COLO668 (cell line): ENCODE data around the gene EGFR.
"Not testable (repeated sequence)": the region's sequence is repeated elsewhere in the genome, so short reads cannot be mapped to it uniquely, and the experiment has no call there.

ENCODE experiments used
- DNase-seq: peaks from one replicate; lab custom pipeline; 2025; ENCODE audit not compliant: unreplicated experiment; lab: John Stamatoyannopoulos, UW

Gene EGFR

DNA sequence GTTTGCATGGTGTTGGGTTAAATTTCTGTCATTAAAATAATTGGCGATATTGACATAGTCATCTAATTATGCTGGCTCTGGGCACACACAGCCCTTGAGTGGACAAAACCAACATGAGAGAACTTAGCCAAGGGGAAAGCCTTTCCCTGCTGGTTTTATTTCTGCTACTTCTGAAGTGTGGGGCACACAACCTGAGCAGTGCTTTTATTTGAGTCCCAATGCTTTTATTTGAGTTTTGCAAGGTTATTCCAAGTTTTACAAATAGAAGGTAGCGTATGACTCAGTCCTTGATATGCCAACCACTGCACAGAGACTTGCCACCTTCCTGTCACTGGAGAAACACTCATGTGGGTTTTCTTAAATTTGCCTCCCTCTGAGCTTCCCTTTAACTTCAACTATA, 145.7 kb downstream of the EGFR start:
- no peak for DNase-seq

DNA sequence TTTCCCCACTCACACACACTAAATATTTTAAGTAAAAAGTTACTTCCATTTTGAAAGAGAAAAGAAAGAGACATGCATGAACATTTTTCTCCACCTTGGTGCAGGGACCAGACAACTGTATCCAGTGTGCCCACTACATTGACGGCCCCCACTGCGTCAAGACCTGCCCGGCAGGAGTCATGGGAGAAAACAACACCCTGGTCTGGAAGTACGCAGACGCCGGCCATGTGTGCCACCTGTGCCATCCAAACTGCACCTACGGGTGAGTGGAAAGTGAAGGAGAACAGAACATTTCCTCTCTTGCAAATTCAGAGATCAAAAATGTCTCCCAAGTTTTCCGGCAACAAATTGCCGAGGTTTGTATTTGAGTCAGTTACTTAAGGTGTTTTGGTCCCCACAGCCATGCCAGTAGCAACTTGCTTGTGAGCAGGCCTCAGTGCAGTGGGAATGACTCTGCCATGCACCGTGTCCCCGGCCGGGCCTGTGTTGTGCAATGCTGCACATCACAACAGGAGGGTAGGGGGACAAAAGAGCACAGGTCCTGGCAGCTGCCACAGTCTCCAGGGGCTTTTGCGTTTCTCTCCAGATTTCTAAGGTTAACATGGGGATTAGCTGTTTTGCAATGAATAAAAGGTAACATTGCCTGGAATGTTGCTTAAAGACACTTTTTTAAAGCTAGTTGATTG, 146.5 kb downstream of the EGFR start:
- DNase-seq: no peak

DNA sequence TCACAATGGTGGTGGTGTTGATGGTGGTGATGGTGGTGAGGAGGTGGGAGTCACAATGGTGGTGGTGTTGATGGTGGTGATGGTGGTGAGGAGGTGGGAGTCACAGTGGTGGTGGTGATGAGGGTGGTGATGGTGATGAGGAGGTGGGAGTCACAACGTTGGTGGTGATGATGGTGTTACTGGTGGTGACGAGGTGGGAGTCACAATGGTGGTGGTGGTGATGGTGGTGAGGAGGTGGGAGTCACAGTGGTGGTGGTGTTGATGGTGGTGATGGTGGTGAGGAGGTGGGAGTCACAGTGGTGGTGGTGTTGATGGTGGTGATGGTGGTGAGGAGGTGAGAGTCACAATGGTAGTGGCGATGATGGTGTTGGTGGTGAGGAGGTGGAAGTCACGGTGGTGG, 148.5 kb downstream of the EGFR start:
- not testable (repeated sequence) for DNase-seq

DNA sequence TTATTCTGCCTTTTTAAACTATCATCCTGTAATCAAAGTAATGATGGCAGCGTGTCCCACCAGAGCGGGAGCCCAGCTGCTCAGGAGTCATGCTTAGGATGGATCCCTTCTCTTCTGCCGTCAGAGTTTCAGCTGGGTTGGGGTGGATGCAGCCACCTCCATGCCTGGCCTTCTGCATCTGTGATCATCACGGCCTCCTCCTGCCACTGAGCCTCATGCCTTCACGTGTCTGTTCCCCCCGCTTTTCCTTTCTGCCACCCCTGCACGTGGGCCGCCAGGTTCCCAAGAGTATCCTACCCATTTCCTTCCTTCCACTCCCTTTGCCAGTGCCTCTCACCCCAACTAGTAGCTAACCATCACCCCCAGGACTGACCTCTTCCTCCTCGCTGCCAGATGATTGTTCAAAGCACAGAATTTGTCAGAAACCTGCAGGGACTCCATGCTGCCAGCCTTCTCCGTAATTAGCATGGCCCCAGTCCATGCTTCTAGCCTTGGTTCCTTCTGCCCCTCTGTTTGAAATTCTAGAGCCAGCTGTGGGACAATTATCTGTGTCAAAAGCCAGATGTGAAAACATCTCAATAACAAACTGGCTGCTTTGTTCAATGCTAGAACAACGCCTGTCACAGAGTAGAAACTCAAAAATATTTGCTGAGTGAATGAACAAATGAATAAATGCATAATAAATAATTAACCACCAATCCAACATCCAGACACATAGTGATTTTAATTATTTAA, 151.7 kb downstream of the EGFR start:
- no peak for DNase-seq

DNA sequence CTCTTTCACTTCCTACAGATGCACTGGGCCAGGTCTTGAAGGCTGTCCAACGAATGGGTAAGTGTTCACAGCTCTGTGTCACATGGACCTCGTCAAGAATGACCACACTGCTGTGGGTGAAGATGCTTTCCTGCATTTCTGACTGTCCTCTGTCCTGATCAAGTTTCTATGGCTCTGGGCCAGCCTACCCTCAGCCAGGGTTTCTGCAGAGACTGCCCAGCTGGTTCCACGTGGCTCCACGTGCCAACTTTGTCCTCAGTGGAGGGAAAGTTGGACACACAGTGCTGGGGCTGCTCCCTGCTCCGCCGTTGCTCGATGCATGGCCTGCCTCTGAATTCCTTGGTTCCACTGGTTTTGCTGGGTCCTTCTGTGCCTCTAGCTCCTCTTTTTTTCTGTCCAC, 152.3 kb downstream of the EGFR start:
- no peak for DNase-seq

GRCh38 chr7:55172161-55172560, 153.3 kb downstream of the EGFR start:
- DNase-seq: no peak

GRCh38 chr7:55172881-55173609, 154.2 kb downstream of the EGFR start:
- no peak for DNase-seq

GRCh38 chr7:55173671-55174070, 154.9 kb downstream of the EGFR start:
- no peak for DNase-seq

DNA sequence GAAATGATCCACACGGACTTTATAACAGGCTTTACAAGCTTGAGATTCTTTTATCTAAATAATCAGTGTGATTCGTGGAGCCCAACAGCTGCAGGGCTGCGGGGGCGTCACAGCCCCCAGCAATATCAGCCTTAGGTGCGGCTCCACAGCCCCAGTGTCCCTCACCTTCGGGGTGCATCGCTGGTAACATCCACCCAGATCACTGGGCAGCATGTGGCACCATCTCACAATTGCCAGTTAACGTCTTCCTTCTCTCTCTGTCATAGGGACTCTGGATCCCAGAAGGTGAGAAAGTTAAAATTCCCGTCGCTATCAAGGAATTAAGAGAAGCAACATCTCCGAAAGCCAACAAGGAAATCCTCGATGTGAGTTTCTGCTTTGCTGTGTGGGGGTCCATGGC, 155.6 kb downstream of the EGFR start:
- no peak for DNase-seq

GRCh38 chr7:55174856-55175255, 156.0 kb downstream of the EGFR start:
- no peak for DNase-seq

- no peak for DNase-seq
Measured at GRCh38 chr7:55177068-55177530, 158.3 kb downstream of the EGFR start.

- DNase-seq: no peak
Measured at GRCh38 chr7:55177589-55178261, 158.9 kb downstream of the EGFR start.

- no peak for DNase-seq
Measured at GRCh38 chr7:55178292-55178862, 159.6 kb downstream of the EGFR start.

- no peak for DNase-seq
Measured at GRCh38 chr7:55178863-55179773, 160.3 kb downstream of the EGFR start.

DNA sequence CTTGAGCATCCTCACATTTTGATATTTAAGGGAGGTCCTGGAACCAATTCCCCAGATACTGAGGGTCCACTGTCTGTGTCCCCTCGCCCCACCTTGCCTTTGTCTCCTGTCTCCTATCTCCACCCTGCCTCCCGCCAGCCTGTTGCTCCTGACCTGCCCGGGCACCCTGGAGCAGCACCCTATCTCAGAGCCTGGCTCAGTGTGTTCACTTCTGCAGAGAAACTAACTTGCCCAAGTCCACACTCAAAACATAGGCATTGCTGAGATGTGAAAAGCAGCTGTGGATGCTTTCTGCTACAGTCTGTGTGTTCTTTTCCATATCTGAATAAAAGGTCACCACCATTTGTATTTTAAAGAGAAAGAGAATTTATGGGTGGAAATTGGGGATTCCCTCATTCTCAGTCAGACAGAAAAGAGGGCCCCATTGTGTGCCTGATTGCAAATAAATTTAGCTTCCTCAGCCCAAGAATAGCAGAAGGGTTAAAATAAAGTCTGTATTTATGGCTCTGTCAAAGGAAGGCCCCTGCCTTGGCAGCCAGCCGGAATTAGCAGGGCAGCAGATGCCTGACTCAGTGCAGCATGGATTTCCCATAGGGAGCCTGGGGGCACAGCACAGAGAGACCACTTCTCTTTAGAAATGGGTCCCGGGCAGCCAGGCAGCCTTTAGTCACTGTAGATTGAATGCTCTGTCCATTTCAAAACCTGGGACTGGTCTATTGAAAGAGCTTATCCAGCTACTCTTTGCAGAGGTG, 161.3 kb downstream of the EGFR start:
- DNase-seq: no peak

DNA sequence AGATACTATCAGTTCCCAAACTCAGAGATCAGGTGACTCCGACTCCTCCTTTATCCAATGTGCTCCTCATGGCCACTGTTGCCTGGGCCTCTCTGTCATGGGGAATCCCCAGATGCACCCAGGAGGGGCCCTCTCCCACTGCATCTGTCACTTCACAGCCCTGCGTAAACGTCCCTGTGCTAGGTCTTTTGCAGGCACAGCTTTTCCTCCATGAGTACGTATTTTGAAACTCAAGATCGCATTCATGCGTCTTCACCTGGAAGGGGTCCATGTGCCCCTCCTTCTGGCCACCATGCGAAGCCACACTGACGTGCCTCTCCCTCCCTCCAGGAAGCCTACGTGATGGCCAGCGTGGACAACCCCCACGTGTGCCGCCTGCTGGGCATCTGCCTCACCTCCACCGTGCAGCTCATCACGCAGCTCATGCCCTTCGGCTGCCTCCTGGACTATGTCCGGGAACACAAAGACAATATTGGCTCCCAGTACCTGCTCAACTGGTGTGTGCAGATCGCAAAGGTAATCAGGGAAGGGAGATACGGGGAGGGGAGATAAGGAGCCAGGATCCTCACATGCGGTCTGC, 162.2 kb downstream of the EGFR start:
- no peak for DNase-seq

DNA sequence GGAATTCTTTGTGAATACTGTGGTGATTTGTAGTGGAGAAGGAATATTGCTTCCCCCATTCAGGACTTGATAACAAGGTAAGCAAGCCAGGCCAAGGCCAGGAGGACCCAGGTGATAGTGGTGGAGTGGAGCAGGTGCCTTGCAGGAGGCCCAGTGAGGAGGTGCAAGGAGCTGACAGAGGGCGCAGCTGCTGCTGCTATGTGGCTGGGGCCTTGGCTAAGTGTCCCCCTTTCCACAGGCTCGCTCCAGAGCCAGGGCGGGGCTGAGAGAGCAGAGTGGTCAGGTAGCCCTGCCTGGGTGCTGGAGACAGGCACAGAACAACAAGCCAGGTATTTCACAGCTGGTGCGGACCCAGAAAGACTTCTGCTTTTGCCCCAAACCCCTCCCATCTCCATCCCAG, 162.9 kb downstream of the EGFR start:
- DNase-seq: no peak

DNA sequence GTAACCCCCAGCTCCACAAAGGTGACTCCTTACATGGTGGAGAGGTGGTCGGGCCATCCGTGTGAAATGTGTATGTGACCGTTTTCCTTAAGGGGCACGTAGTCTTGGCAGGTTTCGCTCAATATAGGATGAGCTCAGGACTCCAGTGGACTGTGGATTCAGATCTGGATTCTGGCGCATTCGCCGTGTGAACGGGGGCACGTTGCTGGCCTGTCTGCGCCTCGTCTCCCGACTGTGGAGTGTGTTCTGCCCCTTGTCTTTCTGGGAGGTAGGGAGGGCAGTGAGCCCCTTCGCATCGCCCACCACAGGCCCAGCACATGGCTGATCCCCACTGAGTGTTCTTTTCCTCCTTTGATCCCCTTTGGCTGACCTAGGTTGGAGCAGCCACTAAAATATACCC, 165.1 kb downstream of the EGFR start:
- no peak for DNase-seq

GRCh38 chr7:55185321-55185802, 166.5 kb downstream of the EGFR start:
- DNase-seq: no peak
